HG02852 (cell line): ENCODE data around the gene GIPC3.

Source experiments
- ATAC-seq: cut with Tn5 transposase; IDR thresholded peaks from one replicate; pipeline ENCODE4 v1.9.1; 2021; ENCODE audit warnings: mild to moderate bottlenecking, moderate library complexity; ENCODE audit not compliant: unreplicated experiment

Gene GIPC3

DNA sequence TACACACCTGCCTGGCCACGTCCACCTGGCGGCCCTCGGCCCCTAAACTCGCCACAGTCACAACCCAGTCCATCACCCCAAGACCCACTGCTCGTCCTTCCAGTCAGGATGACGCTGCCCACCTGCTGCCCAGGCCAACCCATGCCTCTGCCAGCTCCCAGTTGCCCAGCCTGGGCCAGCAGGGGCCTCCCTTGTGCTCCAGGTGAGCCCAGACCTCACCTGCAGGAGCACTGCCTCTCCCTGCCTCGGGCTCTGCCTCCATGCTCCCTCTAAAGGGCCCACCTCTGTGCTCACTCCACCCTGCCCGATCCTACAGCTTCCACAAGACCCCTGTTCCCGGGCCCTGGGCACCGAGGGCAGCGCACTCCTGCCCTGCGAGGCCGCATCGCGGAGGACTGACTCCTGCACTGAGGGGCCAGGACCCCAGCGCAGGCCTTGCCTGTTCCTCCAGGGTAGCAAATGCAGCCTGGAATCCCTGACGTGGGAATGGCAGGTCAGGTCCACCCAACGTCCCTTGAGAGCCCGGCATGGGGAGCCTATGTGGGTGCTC lies 49.3 kb downstream of the GIPC3 start:
- ATAC-seq, result no peak

DNA sequence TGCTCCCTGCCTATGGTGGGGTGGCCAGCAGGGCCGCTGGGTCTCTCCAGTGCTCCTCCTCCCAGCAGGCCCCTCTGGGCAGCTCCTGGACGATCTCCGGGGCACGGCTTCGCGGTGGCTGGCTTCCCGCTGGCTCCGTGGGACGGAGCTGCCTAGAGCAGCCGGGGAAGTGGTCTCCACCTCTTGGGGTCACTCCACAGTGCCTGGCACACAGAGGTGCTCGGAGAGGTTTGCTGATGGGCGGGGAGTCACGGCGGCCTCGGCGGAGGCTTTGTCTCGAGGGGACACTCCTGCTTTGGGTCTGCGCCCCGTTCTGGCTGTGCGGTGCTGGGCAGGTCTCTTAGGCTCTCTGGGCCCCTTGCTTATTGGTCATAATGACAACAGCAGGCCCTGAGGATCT lies 51.2 kb downstream of the GIPC3 start:
- no peak for ATAC-seq

DNA sequence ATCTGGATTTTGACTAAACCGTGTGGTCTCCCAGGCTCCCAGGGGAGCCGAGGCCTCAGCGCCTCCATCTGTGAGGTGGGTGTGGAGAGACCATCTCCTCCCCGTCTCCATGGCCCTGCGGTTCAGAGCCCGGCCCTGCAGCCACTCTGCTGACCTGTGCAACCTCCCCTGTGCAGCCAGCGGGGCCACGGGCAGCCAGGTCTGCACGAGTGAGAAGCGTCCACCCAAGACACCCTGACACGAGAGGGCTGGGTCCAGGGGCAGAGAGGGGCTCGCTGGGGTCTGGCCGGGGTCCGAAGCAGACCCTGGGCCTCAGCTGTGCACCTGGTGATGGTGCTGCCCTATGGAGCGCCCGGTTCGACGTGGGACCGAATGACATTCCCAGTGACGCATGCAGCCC lies 51.7 kb downstream of the GIPC3 start:
- no peak for ATAC-seq

DNA sequence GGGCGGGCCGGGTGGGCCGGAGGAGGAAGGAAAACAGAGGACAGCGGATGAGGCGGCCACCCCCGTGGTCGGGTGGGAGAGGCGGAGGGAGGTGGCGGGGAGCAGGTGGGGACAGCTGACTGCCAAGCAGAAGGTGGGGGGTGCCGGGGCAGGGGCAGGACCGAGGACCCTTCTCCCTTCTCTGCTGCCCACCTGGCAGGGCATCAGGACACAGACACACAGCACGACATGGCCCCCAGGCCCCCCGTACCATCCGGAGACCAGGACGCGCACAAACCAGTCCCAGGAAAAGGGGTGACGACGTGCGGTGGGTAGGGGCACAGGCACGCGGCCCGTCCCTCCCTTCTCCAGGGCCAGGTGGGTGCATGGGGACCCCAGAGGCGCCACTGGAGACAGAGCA lies 52.3 kb downstream of the GIPC3 start:
- ATAC-seq, result no peak

DNA sequence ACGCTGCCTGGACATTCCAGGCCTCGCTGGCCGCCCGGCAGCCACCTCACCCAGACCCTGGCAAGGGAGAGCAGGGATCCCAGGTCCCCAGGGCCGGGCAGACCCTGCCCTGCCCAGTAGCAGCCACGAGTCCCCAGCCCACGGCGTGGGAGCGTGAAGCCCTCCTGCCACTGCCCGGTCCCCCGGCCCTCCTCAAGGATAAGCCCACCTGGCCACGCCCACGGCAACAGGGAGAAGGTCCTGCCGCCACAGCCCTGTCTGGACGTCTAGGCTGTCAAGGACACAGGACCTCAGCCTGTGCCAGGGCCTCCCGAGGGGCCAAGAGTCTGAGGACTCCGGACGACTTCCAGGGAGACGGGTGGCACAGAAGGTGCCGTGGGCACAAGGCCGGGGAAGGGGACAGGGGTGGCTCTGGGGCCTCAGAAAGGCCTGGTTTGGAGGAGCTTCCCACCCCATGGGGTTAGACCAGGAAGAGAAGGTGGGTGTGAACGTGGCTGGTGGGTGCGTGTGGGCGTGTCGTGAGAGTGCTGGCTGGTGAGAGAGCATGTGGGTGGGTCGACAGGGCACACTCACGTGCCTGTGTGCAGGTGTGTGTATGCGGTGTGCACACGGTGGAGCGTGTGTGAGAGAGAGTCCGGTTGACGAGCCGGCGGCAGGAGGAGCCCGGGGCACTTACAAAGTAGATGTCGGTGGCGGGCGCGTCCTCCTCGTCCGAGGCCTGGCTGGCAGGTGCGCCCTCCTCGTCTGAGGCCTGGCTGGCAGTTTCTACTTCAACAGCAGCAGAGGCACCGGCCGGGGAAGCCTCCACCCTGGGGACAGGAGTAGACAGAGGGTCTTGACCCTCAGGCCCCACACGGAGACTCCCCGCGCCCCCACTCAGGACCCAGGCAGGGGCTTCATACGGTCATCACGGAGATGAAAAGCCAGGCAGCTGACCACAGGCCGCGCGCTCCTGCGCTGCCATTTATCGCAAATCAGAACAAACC lies 53.2 kb downstream of the GIPC3 start:
- no peak for ATAC-seq

DNA sequence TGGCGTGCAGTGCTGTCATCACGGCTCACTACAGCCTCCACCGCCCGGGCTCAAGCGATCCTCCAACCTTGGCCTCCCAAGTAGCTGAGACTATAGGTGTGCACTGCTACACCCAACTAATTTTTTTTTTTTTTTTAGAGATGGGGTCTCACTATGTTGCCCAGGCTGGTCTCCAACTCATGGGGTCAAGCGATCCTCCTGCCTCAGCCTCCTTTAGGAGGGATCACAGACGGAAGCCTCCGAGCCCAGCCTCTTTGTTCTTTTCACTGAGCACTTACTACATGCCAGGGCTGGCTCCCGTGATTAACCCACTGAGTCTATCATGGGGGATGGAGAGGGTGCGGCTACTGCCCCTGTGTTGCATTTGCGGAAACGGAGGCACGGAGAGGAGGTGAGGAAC lies 54.2 kb downstream of the GIPC3 start:
- ATAC-seq, result no peak

DNA sequence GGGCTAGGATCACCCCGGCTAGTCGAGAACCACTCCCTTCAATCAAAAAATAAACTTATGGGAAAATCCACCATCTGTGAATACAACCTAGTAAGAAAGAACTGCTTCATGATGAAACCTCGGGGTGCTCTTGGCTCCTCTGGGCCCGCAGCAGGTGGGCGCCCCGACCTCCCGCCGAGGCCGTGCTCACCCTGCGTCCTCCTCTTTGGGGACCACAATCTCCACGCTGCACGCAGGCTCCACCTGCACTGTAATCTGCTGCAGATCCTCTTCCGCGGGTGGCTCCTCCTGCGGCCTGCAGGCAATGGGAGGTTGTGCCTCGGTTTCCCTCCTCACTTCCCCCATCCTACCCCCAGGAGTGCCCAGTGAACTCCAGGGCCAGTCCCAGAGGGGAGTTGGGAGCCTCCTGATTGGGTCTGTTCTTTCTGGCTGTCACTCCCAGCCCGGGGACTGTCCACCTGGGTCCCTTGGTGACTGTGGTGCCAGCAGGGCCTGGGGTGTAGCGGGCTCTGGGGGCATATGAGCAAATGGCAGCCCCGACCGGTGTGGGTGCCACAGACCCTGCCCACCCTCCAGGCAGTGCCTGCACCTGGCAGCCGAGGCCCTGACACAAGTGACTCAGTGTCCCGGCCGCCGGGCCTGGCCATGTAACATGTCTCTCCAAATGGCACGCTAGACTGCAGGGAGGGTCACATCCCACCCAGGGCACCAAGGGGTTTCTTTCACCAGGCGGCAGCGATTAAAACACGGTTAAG lies 56.4 kb downstream of the GIPC3 start:
- ATAC-seq, result no peak

DNA sequence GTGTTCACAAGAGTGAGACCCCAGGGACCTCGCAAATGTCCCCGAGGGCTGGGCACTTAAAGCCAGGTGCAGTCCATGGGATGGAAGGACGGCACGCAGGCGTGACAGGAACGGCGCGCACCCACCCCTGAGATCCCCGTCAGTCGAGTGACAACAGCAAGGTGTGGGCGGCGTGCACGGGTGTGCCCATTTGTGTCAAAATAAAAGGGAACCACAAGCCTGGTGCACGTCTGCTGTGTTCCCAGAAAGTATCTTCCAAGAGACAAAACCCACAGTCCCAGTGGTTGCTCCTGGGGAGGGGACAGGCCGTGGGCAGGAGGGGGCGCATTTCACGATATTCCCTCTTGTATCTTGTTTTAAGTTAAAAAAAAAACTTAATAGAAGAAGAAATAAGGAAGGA lies 57.0 kb downstream of the GIPC3 start:
- ATAC-seq, result no peak
